Panc1 (cell line): ENCODE results near the gene KMT2C.
"Not testable (repeated sequence)": the region's sequence is repeated elsewhere in the genome, so short reads cannot be mapped to it uniquely, and the experiment has no call there.

Experiments used
- CTCF ChIP-seq: fragments of 450-650 bp; IDR thresholded peaks from 2 replicates; pipeline ENCODE4 v1.5.1; 2017; ENCODE audit warnings: mild to moderate bottlenecking
- POLR2AphosphoS5 ChIP-seq: IDR thresholded peaks from 2 replicates; pipeline ENCODE4 v1.6.1; 2012; ENCODE audit warnings: mild to moderate bottlenecking, low read depth, low read length, moderate library complexity
- SIN3A ChIP-seq: IDR thresholded peaks from 2 replicates; pipeline ENCODE4 v1.6.1; 2012; ENCODE audit warnings: low read depth, mild to moderate bottlenecking, low read length, moderate library complexity, borderline replicate concordance; ENCODE audit not compliant: insufficient read depth
- TCF7L2 ChIP-seq: IDR thresholded peaks from 2 replicates; pipeline ENCODE4 v1.6.1; 2011; ENCODE audit warnings: mild to moderate bottlenecking, low read depth, low read length, inconsistent platforms

- not testable (repeated sequence) for TF ChIP-seq TCF7L2, CTCF, POLR2AphosphoS5, SIN3A
Measured at GRCh38 chr7:152406030-152406429, 29.8 kb downstream of the KMT2C start.
